GM20000 (cell line): ENCODE results near the gene PCDHGA2.
"Not testable (repeated sequence)": the region's sequence is repeated elsewhere in the genome, so short reads cannot be mapped to it uniquely, and the experiment has no call there.

Source experiments
- DNase-seq: peaks from one replicate; pipeline ENCODE4 v3.0.0; 2012; ENCODE audit warnings: low spot score
- TF ChIP-seq, protein P1 (sequence below): IDR thresholded peaks from 2 replicates; pipeline ENCODE4 v1.5.1; 2012; ENCODE audit warnings: mild to moderate bottlenecking, control low read depth; ENCODE audit errors: extremely low read depth, missing control alignments

PCDHGA2 gene

DNA sequence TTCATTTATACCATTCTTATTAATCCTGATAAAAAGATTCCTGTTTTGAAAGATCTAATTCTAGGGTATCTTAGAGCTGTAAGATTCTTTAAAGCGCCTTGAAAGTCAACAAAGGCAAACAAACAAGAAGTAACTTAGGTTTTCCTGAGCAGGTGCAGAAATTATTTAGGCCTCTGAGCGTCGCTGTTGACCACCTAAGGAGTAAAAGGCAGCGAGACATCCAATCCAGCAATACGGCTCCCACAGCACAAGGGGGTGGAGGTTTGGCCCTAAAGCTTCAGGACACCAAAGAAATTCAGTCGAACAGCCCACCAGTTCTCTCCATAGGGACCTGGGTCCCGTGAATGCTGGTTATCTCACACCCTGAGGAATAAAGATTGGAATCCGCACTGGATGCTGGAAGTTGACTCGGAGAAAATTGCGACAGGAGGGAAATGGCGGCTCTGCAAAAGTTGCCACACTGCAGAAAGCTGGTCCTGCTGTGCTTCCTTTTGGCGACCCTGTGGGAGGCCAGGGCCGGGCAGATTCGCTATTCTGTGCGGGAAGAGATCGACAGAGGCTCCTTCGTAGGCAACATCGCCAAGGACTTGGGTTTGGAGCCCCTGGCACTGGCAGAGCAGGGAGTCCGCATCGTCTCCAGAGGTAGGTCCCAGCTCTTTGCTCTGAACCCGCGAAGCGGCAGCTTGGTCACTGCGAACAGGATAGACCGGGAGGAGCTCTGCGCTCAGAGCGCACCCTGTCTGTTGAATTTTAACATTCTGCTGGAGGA lies at the start of gene PCDHGA2:
Gene PCDHGA2 (plus strand): TSS at position 223 of the 769 bp plus-strand sequence.
- TF ChIP-seq, protein P1, sequence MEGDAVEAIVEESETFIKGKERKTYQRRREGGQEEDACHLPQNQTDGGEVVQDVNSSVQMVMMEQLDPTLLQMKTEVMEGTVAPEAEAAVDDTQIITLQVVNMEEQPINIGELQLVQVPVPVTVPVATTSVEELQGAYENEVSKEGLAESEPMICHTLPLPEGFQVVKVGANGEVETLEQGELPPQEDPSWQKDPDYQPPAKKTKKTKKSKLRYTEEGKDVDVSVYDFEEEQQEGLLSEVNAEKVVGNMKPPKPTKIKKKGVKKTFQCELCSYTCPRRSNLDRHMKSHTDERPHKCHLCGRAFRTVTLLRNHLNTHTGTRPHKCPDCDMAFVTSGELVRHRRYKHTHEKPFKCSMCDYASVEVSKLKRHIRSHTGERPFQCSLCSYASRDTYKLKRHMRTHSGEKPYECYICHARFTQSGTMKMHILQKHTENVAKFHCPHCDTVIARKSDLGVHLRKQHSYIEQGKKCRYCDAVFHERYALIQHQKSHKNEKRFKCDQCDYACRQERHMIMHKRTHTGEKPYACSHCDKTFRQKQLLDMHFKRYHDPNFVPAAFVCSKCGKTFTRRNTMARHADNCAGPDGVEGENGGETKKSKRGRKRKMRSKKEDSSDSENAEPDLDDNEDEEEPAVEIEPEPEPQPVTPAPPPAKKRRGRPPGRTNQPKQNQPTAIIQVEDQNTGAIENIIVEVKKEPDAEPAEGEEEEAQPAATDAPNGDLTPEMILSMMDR = peak; percentile 24
- DNase-seq = peak; percentile 72

DNA sequence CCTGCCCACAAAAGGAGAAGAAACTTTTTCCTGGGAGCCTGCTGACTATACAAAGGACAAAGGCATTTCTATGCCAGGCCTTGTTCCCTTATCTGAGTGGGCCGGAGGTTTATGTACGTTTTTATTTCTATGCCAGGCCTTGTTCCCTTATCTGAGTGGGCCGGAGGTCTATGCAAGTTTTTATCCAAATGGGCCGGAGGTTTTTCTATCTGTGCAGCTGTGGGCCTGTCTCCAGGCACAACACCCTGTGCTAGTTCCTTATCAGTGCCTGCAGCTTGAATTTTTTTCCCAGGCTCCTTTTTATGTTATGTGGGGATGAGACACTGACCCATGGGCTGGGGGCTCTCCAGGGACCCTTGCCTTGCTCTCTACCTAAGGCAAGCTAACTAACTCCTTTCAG lies 40.2 kb upstream of the PCDHGA2 start:
- DNase-seq = no peak
- TF ChIP-seq, protein P1 = no peak

DNA sequence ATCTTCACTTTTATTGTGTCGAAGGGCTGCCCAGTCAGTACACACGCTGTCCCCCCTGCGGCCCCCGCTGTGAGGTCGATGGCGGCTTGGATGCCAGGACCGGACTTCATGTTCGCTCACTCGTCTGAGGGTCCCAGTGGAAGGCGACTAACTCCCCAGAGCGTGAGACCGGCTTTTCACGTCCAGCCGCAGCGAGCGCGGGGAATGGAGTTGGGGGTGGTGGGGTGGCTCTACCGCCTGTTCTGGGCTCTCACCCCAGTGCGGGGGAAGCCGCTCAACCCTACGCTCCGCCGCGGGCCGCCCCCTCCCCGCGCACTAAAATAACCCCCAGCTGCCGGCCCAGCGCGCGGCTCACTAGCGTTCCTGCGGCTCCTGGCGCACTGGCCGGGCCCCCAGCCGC lies 34.8 kb upstream of the PCDHGA2 start, which contains the start of gene SLC25A2:
Gene SLC25A2 (minus strand): TSS at position 294 of the 400 bp plus-strand sequence. CDS start 184 bp downstream, at position 110.
- TF ChIP-seq, protein P1 = no peak
- no peak for DNase-seq

DNA sequence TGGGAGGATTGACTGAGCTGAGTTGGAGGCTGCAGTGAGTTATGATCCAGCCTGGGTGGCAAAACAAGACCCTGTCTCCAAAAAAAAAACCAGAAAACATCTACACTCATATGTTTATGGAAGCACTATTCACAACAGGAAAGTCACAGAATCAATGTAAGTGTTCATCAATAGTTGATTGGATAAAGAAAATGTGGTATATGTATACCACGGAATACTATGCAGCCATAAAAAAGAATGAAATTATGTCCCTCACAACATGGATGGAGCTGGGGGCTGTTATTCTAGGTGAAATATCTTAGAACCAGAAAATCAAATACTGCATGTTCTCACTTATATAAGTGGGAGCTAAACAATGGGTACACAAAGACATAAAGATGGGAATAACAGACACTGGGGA lies 31.9 kb upstream of the PCDHGA2 start:
- TF ChIP-seq, protein P1 = no peak
- DNase-seq = no peak

DNA sequence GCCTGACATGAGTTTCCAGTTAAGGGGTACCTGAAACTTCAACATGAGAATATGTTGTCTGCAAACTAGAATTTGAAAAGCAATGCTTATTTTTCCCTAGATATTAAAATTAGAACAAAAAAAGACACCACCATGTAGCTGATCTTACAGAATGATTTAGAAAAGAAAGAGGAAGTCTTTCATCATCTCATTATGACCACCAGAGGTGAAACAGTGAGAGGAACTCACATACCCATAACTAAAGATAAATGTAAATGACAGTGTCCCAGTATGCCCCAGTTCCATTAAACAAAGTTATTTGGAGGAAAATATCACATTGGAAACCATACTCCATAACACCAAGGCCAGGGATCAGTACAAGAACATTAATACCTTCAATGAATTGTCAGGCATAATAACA lies 24.8 kb upstream of the PCDHGA2 start:
- TF ChIP-seq, protein P1 = no peak
- no peak for DNase-seq

DNA sequence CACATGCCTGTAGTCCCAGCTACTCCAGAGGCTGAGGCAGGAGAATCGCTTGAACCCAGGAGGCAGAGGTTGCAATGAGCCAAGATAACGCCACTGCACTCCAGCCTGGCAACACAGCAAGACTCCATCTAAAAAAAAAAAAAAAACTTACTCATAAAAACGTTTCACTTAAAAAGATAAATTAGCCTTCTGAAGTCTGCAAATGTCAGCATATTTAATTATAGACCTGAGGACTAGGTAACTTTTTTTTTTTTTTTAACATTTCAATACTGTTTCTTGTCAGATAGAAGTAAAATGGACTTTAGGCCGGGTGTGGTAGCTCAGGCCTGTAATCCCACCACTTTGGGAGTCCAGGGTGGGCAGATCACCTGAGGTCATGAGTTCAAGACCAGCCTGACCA lies 21.6 kb upstream of the PCDHGA2 start:
- not testable (repeated sequence) for DNase-seq

DNA sequence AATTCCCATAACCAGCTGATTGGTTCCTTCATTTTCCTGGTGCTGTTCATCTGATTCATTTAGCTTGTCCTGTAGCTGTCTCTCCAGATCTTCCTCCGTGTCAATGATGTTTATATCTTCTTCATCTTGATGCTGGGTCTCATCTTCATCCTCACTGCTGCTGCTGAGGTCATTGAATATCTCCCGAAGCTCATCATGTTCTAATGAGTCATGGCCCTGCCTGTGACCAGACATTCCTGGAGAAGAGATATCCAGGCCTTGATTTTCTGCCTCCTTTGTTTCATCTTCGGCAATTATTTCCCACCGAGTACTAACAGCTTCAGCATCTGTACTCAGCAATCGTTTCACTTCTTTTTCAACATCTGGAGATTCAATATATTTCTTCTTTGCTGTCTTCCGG lies 19.4 kb upstream of the PCDHGA2 start:
- DNase-seq = no peak
- TF ChIP-seq, protein P1 = no peak

DNA sequence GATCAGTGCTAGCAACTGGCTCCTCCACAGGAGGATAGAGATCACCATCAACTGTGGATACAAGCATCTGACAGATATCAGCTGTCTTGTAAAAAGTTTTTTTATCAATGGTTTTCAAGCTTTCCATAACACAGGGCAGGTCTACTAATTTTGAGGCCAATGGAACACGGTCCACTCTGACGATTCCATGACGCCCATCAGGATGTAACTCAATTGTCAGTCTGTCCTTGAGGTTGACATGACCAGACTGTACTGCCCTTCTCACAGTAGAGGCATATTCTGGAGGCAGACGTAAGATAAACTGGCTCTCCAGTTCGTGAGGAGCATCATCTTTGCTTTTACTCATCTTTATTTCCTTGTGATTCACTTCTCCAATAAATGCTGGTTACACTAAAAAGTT lies 18.9 kb upstream of the PCDHGA2 start:
- TF ChIP-seq, protein P1 = no peak
- DNase-seq = no peak
